Fibroblast of the aortic adventitia (primary cell): ENCODE measurements around the gene OR2A1. TPM values are rescaled to one million over a fixed set of nuclear protein-coding genes. Genes with fewer than 3 reads are reported as not detected.
"Not testable (repeated sequence)": the region's sequence is repeated elsewhere in the genome, so short reads cannot be mapped to it uniquely, and the experiment has no call there.

Experiments
- DNase-seq: peaks from one replicate; pipeline ENCODE4 v3.0.0-alpha.2; 2010; ENCODE audit warnings: low read depth
- H3K4me3 ChIP-seq: 2 replicates; pipeline ENCODE4 v1.5.1; 2011; ENCODE audit warnings: low read depth, mild to moderate bottlenecking, control low read depth, low read length, moderate library complexity
- total RNA-seq: library from RNA; depleted of rRNA; stranded (reverse); fragments of >200 nt; gene quantifications from 2 replicates; pipeline ENCODE4 v1.2.3, GENCODE V29; 2012; ENCODE audit warnings: low replicate concordance

The OR2A1 gene, protein sequence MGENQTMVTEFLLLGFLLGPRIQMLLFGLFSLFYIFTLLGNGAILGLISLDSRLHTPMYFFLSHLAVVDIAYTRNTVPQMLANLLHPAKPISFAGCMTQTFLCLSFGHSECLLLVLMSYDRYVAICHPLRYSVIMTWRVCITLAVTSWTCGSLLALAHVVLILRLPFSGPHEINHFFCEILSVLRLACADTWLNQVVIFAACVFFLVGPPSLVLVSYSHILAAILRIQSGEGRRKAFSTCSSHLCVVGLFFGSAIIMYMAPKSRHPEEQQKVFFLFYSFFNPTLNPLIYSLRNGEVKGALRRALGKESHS
- 0.27 TPM in 1 of 2 replicates, not detected in the other for total RNA-seq

DNA sequence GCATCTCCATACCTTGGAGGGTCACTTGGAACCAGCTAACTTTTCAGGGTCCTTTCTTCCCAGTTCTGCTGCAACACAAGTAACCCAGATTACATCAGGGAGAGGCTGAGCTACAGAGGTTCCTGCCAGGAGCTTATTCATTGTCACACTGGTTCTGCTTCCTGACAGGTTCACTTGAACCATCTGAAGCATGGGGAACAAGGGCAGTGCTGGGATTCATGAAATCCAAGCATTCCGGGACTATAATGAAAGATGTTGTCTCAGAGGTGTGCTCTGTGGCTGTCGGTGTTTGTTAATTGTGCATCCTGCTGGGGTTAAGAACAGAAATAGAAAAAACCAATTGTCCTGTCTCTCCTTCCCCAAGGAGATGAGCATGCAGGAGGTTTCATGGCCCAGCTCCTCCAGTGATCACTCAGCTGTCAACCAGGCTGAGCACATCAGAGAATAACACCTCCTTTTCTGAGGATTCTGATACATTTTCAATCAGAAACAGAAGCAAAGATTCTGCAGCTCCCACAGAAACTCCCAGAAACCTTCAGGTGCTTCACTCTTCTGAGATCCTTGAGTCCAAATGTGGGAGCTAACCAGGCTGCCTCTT, at the start of gene OR2A1:
TSS of gene OR2A1 (plus strand) at position 548 of the 598 bp plus-strand sequence. CDS start 5,706 bp downstream, outside the sequence.
- not testable (repeated sequence) for H3K4me3 ChIP-seq, DNase-seq

DNA sequence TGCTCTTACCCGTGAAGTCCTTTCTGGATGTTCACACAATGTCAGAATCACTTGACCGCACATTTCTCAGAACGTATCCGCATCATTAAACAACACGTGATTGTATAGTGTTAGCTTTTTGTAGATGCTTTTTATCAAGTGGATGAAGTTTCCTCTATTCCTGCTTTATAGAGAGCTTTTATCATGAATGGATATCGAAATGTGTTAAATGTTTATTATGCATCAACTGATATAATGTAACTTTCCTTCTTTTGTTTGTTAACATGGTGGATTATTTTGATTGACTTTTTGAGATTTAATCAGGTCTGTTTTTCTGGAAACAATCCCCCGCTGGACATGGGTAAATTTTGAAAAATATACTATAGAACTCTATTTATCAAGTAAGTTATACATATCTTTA, 47.5 kb upstream of the OR2A1 start, which contains the start of gene OR2A7:
TSS of gene OR2A7 (minus strand) at position 101 of the 400 bp plus-strand sequence. CDS start 5,164 bp downstream, outside the sequence.
- not testable (repeated sequence) for H3K4me3 ChIP-seq, DNase-seq

DNA sequence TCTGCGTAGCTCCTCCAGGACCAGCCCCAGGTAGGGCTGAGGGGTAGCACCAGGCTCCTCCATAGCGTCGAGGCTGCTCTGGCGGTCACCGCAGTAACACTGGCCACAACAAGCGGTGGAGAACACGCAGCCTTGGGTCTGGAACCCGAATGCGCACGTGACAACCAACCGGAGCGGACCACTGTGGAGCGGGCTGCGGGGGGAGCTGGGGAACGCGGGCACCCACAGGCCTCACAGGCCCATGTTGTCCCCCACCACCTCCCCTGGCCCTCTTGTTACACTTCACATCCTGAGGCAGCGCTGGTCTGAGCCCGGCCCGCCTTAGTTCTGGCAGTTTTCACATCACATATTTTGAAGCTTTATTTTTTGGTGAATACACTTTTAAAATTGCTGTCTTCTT, 43.0 kb upstream of the OR2A1 start, which contains the start of gene CTAGE8:
TSS of gene CTAGE8 (minus strand) at position 101 of the 400 bp plus-strand sequence. CDS start at position 63, 38 bp downstream.
- not testable (repeated sequence) for H3K4me3 ChIP-seq, DNase-seq

DNA sequence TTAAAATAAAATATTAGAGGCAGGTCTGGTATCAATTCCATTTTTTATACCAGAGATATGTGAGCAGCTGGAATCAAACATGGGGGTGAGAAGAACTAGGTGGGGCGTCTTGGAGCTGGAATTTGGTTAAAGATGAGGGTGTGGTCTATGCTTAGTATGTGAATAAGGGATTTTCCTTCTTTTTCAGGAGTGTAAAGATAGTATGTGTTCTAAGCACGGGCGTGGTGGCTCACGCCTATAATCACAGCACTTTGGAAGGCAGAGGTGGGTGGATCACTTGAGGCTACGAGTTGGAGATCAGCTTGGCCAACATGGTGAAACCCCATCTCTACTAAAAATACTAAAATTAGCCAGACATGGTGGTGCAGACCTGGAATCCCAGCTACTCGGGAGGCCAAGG, 36.9 kb upstream of the OR2A1 start:
- H3K4me3 ChIP-seq, DNase-seq: not testable (repeated sequence)

DNA sequence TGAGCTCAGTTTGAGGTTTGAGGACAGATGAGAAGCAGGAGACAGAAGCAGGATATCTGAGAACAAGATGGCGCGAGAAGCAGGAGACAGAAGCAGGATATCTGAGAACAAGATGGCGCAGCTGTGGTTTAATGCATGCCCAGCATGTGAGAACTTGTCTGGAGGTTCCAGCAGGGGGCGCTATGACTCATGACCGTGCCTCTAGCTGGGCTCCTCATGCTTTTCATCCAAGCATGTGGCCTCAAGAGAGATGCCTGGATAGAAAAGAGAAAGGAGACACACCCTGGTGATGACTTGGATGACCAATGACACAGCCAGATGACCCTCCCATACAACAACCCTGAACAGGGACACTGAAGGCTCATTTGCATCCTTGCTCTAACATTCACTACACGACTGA, 32.2 kb upstream of the OR2A1 start:
- H3K4me3 ChIP-seq, DNase-seq: not testable (repeated sequence)

- DNase-seq: not testable (repeated sequence)
These were observed 30.2 kb upstream of the OR2A1 start for GRCh38 chr7:144281981-144282380.

GRCh38 chr7:144282490-144282889, 29.7 kb upstream of the OR2A1 start:
- DNase-seq, H3K4me3 ChIP-seq: not testable (repeated sequence)

More at GRCh38 chr7:144281981-144282380, 30.2 kb upstream of the OR2A1 start:
- not testable (repeated sequence) for H3K4me3 ChIP-seq

DNA sequence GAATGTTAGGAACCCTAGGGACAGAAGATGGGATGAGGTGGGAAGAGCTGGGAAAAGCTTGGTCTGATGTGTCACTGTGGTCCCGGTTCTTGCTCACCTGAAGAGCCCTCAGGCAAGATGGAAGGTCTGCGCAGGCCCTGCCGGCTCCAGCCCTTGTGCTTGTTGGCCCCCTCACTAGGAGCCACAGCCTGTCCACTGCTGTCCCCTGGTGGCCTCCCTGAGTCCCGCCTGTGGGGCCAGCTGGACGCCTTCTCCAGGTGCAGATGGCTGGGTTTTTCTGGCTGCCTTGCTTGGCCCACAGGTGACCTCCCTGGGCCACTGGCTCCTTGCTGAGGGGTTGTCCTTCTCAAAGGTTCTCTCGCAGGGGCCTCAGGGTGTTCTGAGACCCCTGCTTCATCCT, 28.5 kb upstream of the OR2A1 start:
- DNase-seq, H3K4me3 ChIP-seq: not testable (repeated sequence)

GRCh38 chr7:144287171-144287784, 24.9 kb upstream of the OR2A1 start:
- H3K4me3 ChIP-seq, DNase-seq: not testable (repeated sequence)

DNA sequence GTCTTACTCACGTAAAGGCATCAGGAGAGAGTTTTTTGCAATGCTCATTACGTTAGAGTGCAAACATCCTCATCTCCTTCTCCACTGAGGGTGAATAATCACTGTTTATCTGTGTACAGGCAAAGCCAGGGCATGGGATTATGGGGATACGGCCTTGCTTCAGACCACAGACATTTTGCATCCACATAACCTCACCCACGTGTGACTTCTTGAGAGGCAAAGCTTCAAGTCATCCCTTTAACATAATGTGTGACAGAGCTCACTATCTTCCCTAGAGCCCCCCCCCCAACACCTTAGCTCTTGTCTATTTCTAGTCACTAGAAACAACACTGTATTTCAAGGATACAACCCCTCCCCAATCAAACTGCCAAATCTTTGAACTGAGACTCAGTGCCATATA, 20.6 kb upstream of the OR2A1 start:
- DNase-seq, H3K4me3 ChIP-seq: not testable (repeated sequence)

- DNase-seq: not testable (repeated sequence)
These were observed 19.6 kb upstream of the OR2A1 start for GRCh38 chr7:144292384-144293161.

DNA sequence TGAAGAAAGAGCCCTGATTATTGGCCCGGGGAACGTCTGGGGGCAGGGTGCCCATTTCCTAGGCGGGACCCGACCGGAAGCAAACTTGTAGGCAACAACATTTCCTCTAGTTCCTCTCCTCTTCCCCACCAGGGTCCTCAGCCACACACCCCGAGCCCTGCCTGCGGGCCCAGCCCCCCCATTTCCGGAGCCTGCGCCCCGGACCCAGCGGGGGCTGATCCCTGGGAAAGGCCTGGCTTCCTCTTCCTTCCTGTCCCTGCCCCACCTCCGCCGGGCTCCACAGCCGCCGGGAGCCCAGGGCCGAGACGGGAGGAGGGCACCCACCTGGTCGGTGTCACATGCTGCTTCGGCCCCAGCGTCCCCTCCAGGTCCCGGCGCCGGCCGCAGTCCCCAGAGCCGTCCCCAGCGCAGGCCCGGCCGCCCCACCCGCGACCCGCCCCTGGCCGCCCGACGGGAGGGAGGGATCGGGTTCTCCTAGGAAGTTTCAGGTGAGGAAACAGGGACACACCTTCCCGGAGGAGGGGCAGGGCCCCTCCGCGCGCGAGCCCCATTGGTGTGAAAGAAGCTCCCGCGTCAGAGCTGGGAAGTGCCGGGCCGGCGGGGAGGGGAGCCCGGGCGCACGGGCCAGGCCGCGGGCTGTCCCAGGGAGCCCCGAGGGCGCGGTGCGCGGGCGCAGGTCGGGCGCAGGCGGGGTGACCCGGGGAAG, 18.3 kb upstream of the OR2A1 start:
- DNase-seq, H3K4me3 ChIP-seq: not testable (repeated sequence)

More at GRCh38 chr7:144292384-144293161, 19.6 kb upstream of the OR2A1 start:
- not testable (repeated sequence) for H3K4me3 ChIP-seq

DNA sequence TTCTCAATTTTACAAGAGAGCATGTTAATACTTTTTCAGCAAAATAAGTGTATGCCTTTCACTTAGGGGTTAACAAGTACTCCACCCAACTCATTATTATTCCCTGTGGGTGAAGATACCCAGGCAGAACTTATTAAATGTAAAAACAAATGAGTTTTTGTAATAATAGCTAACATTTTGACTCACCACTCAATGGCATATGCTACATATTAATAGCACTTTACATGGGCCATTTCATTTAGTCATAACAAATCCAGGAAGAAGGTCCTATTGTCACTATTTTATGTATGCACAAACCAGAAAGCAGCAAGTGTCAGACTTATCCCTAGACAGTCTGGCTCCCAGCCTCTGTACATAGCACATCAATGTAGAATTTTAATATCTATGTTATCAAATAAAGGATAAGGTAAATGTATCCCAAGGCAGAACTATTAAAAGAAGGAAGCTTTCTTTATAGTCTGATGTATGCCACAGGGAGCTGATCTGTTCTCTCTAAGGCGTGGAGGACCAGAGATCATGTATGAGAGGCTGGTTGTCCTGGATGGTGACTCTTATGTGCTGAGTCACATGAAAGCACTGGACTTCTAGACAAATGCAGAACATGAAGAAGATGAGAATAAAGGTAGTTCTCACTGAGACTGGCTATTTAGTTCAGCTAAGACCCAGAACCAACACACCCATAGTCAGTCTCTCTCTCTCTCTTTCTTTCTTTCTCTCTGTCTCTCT, 9.5 kb upstream of the OR2A1 start:
- not testable (repeated sequence) for DNase-seq, H3K4me3 ChIP-seq

GRCh38 chr7:144303607-144304006, 8.6 kb upstream of the OR2A1 start:
- not testable (repeated sequence) for H3K4me3 ChIP-seq, DNase-seq

GRCh38 chr7:144305156-144305555, 7.1 kb upstream of the OR2A1 start:
- DNase-seq, H3K4me3 ChIP-seq: not testable (repeated sequence)

- not testable (repeated sequence) for DNase-seq, H3K4me3 ChIP-seq
These were observed 2.5 kb upstream of the OR2A1 start for GRCh38 chr7:144309702-144310101.

DNA sequence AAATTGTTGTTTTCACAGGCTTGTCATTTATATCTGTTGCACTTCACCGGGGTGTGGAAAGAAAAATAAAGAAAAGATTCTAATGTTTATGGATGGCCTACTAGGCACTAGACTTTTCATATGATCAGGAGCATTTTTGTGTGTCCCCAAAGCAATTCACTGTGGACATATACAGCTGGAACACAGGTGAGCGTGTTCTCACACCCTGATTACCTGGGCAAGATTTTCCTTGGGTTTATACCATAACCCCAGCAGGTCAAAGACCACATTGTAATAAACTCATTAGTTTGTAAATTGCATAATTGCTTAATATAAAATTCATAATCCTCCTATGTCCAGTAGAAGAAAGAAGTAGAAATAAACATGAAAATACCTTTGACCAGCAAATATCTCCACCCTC, 1.0 kb upstream of the OR2A1 start:
- H3K4me3 ChIP-seq, DNase-seq: not testable (repeated sequence)
